Gastrocnemius medialis (tissue), 4 donors: ENCODE data around the gene CPNE5. TPM values are rescaled to one million over a fixed set of nuclear protein-coding genes. Genes with fewer than 3 reads are reported as not detected.
"Not testable (repeated sequence)": the region's sequence is repeated elsewhere in the genome, so short reads cannot be mapped to it uniquely, and the experiment has no call there.

Experiments
- ATAC-seq, 2 donors: fragments of 150-250 bp; one replicate each; pipeline ENCODE4 v1.9.1; 2016
- DNase-seq, 2 donors: peaks; one replicate each; pipeline ENCODE4 v3.0.0-alpha.2; 2019
- H3K27ac ChIP-seq, 4 donors: fragments of 200-600 bp; sonication (generic); 1 replicate in 1 of 4; 2 replicates in 3 of 4; pipeline ENCODE4 v1.5.1; 2016 to 2018; ENCODE audit warnings: mild to moderate bottlenecking in 2 of 4, moderate library complexity in 1 of 4
- H3K27me3 ChIP-seq, 3 donors: fragments of 200-600 bp; sonication (generic) in 2 of 3; 1 replicate in 1 of 3; 2 replicates in 2 of 3; pipeline versions ENCODE4 v1.5.1 to v1.6.0; 2016 to 2019; ENCODE audit warnings: mild to moderate bottlenecking in 1 of 3, moderate library complexity in 1 of 3
- H3K36me3 ChIP-seq, 2 donors: fragments of 200-600 bp; sonication (generic) in 1 of 2; one replicate each; pipeline ENCODE4 v1.5.1; 2017 to 2018
- H3K4me1 ChIP-seq, 2 donors: fragments of 200-600 bp; sonication (generic) in 1 of 2; one replicate each; pipeline ENCODE4 v1.5.1; 2016 to 2017; ENCODE audit warnings: mild to moderate bottlenecking in 2 of 2
- H3K4me3 ChIP-seq, 4 donors: fragments of 200-600 bp; sonication (generic) in 3 of 4; 1 replicate in 1 of 4; 2 replicates in 3 of 4; pipeline ENCODE4 v1.5.1; 2016 to 2019; ENCODE audit warnings: mild to moderate bottlenecking in 2 of 4
- H3K9me3 ChIP-seq, 3 donors: fragments of 200-600 bp; sonication (generic) in 2 of 3; 1 replicate in 1 of 3; 2 replicates in 2 of 3; pipeline ENCODE4 v1.5.1; 2016 to 2019
- POLR2A ChIP-seq, 2 donors: fragments of 450-650 bp; IDR thresholded peaks; one replicate each; pipeline ENCODE4 v1.6.1; 2017; ENCODE audit warnings: antibody characterized with exemption in 2 of 2, mild to moderate bottlenecking in 2 of 2, moderate library complexity in 2 of 2
- in situ Hi-C, 4 donors: fragments of 200-750 bp; cut with MboI; loops; one replicate each; pipeline versions ENCODE4 v1.15.0 to v1.8.0; 2017; ENCODE audit warnings: low sequenced_read_pairs in 4 of 4
- intact Hi-C: fragments of 100-400 bp; cut with DNase I; formaldehyde crosslinking; loops from one replicate; pipeline ENCODE4 v1.15.1; 2023; ENCODE audit warnings: low total_unique reads
- total RNA-seq, 4 donors: library from RNA; depleted of rRNA; stranded (reverse); fragments of >200 nt; gene quantifications; one replicate each; pipeline versions ENCODE4 v1.1.0 to v1.2.3, GENCODE V29; 2016
- TF ChIP-seq, protein P1 (sequence below), 5 experiments: fragments of 450-650 bp in 3 of 5; fragments of 200-600 bp in 2 of 5; sonication (generic) in 2 of 5; IDR thresholded peaks in 4 of 5; conservative IDR thresholded peaks in 1 of 5; 1 replicate in 4 of 5; 2 replicates in 1 of 5; pipeline ENCODE4 v1.5.1; 2016 to 2019; ENCODE audit warnings: antibody characterized with exemption in 5 of 5, mild to moderate bottlenecking in 3 of 5, moderate library complexity in 3 of 5

The CPNE5 gene
- total RNA-seq, 4 donors from 2014 or later = 0.11 TPM; not detected in 3

DNA sequence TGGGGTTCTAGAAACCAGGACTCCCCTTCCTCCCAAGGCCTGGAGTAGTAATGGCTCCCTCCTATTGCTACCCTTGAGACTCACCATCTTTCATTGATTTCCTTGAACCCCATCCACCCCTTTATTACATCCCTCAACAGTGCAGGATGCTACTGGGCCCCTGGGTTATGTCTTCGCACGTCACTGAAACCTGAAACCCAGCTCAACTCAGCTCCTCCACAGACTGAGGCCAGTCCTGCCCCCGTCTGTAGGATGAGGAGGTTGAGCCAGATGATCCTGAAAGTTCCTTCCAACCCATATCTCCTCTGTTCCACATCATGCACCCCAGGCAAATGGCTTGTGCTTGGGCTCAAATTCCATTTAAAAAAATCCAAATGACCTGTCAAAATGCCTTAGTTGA lies 21.4 kb downstream of the CPNE5 start:
- DNase-seq (no peak), ATAC-seq (no peak)
- no peak overlapping the region for H3K4me3 ChIP-seq
- no peak overlapping the region for H3K27ac ChIP-seq
- H3K36me3 ChIP-seq = no peaks in the 10 kb centered on the region
- no peaks in the 10 kb centered on the region for H3K4me1 ChIP-seq
- no peak for TF ChIP-seq POLR2A (IDR thresholded peaks at IDR 0.05)
- TF ChIP-seq, protein P1, sequence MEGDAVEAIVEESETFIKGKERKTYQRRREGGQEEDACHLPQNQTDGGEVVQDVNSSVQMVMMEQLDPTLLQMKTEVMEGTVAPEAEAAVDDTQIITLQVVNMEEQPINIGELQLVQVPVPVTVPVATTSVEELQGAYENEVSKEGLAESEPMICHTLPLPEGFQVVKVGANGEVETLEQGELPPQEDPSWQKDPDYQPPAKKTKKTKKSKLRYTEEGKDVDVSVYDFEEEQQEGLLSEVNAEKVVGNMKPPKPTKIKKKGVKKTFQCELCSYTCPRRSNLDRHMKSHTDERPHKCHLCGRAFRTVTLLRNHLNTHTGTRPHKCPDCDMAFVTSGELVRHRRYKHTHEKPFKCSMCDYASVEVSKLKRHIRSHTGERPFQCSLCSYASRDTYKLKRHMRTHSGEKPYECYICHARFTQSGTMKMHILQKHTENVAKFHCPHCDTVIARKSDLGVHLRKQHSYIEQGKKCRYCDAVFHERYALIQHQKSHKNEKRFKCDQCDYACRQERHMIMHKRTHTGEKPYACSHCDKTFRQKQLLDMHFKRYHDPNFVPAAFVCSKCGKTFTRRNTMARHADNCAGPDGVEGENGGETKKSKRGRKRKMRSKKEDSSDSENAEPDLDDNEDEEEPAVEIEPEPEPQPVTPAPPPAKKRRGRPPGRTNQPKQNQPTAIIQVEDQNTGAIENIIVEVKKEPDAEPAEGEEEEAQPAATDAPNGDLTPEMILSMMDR (IDR thresholded peaks at IDR 0.05 in 4 of 5, conservative IDR thresholded peaks at IDR 0.05 in 1 of 5) = no peak
- H3K9me3 ChIP-seq = no peaks in the 10 kb centered on the region
- intact Hi-C loops = loop anchor here (5.0 kb wide), 1 partner anchor 36 kb away; no protein-coding TSS in a partner anchor
- in situ Hi-C loops = no loop called here
- H3K27me3 ChIP-seq = no peaks in the 10 kb centered on the region

DNA sequence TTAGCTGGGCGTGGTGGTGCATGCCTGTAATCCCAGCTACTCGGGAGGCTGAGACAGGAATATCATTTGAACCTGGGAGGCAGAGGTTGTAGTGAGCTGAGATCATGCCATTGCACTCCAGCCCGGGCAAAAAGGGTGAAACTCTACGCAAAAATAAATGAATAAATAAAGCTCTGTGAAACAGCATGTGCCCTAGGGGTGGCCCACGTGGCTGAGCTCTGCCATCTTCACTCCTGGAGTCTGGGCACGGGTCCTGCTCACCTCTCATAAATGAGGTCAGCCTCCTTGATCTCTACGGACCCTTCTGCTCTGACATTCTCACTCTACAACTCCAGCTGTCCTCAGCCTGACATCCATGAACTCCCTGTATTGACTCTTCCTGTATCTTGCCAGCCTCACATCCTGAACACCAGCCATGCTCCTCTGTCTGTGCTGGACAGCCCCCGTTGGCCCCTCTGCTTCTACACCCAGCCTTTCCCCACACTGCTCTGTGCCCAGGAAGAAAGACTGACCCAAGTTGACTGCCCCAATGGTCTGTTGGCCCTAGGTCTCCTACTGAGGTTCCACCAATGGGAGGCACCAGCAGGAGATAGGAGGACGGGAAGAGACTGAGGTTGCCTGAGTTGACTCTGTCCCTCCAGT lies 21.9 kb downstream of the CPNE5 start:
- no peak for TF ChIP-seq POLR2A (IDR thresholded peaks at IDR 0.05)
- in situ Hi-C loops = no loop called here

DNA sequence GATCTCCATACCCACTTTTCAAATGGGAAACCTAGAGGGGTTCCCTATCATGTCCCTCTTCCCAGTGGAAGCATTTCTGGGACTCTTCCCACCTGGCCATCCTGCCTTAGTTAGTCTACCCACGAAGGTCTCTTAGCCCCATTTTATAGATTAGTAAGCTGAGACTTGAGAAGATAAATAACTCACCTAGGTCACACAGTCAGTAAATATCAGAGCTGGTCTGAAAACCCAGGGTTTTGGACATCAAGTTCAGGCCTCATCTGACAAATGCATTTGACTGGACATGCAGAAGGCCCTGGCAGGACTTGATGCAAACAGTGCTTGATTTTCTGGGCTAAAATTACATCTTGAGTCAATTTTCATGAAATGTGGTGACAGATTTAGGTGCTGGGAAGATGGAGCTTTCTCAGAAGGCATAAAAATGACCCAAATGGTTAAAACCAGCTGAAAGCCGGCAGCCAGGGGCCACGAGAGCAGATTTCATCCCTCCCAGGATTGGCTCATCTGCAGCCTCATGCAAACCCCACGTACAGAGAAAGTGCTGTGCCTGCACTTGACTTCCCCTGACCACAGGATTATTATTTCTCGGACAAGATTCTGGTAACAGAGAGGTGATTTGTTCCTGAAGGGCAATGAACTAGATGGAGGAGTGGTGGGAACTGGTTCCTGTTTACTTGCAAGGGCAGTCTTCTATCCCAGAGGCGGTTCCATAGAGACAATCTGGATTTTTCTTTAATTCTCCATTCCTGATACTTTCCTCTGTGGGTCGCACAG lies 23.1 kb downstream of the CPNE5 start:
- no peak for DNase-seq
- intact Hi-C loops (loop anchor here (5.0 kb wide), 1 partner anchor 34 kb away; no protein-coding TSS in a partner anchor), in situ Hi-C loops (no loop called here)
- no peaks in the 10 kb centered on the region for H3K9me3 ChIP-seq
- no peaks in the 10 kb centered on the region for H3K27me3 ChIP-seq
- no peaks in the 10 kb centered on the region for H3K4me1 ChIP-seq
- ATAC-seq = no peak
- no peak overlapping the region for H3K27ac ChIP-seq
- H3K36me3 ChIP-seq = no peaks in the 10 kb centered on the region
- H3K4me3 ChIP-seq = no peak overlapping the region
- TF ChIP-seq, protein P1 (IDR thresholded peaks at IDR 0.05 in 4 of 5, conservative IDR thresholded peaks at IDR 0.05 in 1 of 5) = no peak
- no peak for TF ChIP-seq POLR2A (IDR thresholded peaks at IDR 0.05)

More for the DNA sequence above, 21.9 kb downstream of the CPNE5 start:
- H3K4me1 ChIP-seq = no peaks in the 10 kb centered on the region
- H3K4me3 ChIP-seq = no peak overlapping the region
- no peaks in the 10 kb centered on the region for H3K36me3 ChIP-seq
- no peak overlapping the region for H3K27ac ChIP-seq
- H3K9me3 ChIP-seq = no peaks in the 10 kb centered on the region
- ATAC-seq (no peak), DNase-seq (no peak)
- H3K27me3 ChIP-seq = no peaks in the 10 kb centered on the region
- intact Hi-C loops = loop anchor here (5.0 kb wide), 1 partner anchor 35 kb away; no protein-coding TSS in a partner anchor

DNA sequence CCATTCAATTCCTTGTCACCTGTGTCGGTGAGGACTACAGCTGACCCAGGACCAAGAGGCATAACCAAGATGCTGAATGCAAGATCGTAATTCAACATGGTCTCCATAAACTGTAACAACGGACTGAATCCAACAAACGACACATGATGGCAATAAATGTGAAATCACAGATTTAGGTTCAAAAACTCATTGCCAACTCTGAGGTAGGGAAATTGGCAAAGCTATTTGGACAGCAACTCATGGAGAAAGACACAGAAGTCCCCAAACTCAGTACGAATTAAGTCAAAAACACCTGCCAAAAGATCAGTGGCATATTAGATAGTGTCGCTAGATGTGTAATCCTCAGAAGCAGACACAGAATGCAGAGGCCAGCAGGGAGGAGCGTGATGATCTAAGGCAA lies 25.0 kb downstream of the CPNE5 start:
- in situ Hi-C loops = no loop called here
- TF ChIP-seq POLR2A (IDR thresholded peaks at IDR 0.05) = no peak
- TF ChIP-seq, protein P1 (IDR thresholded peaks at IDR 0.05 in 4 of 5, conservative IDR thresholded peaks at IDR 0.05 in 1 of 5) = no peak
- Histone ChIP-seq H3K9me3 (no peaks in the 10 kb centered on the region), H3K36me3 (no peaks in the 10 kb centered on the region), H3K4me1 (no peaks in the 10 kb centered on the region), H3K27ac (no peak overlapping the region), H3K4me3 (no peak overlapping the region), H3K27me3 (no peaks in the 10 kb centered on the region)
- ATAC-seq = no peak
- no peak for DNase-seq
- intact Hi-C loops = no loop called here

DNA sequence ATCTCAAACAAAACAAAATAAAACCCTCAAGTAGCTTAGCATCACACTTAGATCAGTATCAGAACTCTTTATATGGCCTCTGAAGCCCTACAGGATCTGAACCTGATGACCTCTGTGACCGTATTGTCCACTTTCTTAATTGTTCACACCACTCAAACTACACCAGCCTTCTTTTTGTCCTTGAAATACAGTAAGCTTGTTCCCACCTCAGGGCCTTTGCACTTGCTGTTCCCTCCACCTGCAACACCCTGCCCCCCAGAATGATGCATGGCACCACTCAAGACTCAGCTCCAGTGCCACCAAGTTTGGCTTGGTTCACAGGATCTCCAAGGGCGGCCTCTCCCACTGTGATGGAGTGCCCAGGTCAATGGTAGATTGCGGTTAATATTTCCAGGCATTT lies 25.7 kb downstream of the CPNE5 start:
- H3K4me3 ChIP-seq = no peak overlapping the region
- intact Hi-C loops (no loop called here), in situ Hi-C loops (no loop called here)
- no peak for ATAC-seq
- no peaks in the 10 kb centered on the region for H3K9me3 ChIP-seq
- H3K27ac ChIP-seq = no peak overlapping the region
- no peak for DNase-seq
- no peaks in the 10 kb centered on the region for H3K27me3 ChIP-seq
- H3K36me3 ChIP-seq = no peaks in the 10 kb centered on the region
- no peaks in the 10 kb centered on the region for H3K4me1 ChIP-seq
- no peak for TF ChIP-seq POLR2A (IDR thresholded peaks at IDR 0.05)
- TF ChIP-seq, protein P1 (IDR thresholded peaks at IDR 0.05 in 4 of 5, conservative IDR thresholded peaks at IDR 0.05 in 1 of 5) = no peak

DNA sequence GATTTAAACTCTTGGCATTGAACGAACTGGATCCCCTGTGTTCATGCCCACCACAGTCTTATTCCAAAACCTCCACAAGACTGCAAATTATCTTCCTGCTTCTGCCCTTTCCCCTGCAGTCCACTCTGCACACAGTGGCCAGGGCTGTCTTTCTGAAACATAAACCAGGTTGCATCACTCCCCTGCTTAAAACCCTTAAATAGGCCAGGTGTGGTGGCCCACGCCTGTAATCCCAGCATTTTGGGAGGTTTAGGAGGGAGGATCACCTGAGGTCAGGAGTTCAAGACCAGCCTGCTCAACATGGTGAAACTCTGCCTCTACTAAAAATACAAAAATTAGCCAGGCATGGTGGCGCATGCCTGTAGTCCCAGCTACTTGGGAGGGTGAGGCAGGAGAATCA lies 26.2 kb downstream of the CPNE5 start:
- H3K36me3 ChIP-seq, H3K4me3 ChIP-seq, in situ Hi-C loops, intact Hi-C loops, H3K9me3 ChIP-seq, H3K27ac ChIP-seq, ATAC-seq, H3K27me3 ChIP-seq, H3K4me1 ChIP-seq, DNase-seq: not testable (repeated sequence)
